GM21619 (cell line): ENCODE data around the gene ZNF552.

Source experiments
- ATAC-seq: cut with Tn5 transposase; IDR thresholded peaks from one replicate; pipeline ENCODE4 v1.9.1; 2021; ENCODE audit not compliant: unreplicated experiment

ZNF552 gene

GRCh38 chr19:57779220-57779845 lies 35.4 kb downstream of the ZNF552 start:
- no peak for ATAC-seq

GRCh38 chr19:57778336-57778735 lies 36.4 kb downstream of the ZNF552 start:
- no peak for ATAC-seq

- no peak for ATAC-seq
Observed at GRCh38 chr19:57776764-57777296, 37.9 kb downstream of the ZNF552 start.

DNA sequence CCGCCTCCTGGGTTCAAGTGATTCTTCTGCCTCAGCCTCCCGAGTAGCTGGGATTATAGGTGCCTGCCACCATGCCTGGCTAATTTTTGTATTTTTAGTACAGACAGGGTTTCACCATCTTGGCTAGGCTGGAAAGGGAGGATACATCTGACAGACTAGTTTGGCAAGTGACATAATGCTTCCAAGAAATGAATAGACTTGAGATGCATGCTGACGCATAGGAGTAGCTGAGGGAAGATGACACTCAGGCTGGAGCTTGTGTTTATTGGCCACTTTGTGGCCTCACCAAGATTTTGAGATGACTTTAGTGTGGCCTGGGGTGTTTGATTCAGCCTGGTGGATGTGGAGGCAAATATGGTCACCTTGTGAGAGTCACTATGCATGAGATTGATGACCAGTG lies 41.2 kb downstream of the ZNF552 start:
- no peak for ATAC-seq

GRCh38 chr19:57771417-57771816 lies 43.3 kb downstream of the ZNF552 start:
- no peak for ATAC-seq

DNA sequence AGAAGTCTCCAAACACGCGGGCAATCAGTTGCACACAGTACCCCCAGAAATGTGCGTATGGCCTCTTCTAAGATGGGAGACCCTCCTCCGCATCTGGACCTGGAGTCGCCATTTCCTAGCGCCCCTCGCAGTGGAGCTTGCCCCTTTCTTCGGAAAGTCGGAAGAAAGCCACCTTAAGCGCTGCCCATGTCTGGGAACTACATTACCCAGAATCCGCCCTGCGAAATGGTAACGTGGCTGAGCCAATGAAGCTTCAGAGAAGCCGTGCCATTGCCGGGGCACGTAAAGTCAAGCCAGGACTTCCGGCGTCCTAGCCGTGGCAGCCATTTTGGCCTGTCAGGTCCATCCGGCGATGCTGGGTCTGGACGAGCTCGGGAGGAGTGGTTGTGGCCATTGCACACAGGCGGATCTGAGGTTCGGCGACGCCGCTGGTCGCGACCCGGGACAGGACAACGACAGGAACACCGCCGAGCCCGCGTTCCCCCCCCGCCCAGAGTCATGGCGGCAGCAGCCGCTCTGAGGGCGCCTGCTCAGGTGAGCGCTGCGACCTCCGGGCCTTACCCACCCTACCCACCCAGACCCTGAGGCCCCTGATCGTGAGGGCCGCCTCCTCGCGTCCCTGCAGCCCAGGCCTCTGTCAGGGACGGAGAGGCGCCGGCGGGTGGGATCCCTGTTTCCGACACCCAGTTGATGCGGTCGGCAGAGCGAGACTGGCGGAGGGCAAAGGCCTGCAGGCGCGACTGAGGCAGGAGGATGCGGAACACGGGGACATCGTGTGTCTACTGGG lies 45.2 kb downstream of the ZNF552 start, which contains the start of gene ZNF586:
Gene ZNF586 (plus strand): TSS at position 332 of the 787 bp plus-strand sequence. CDS start 167 bp downstream, at position 499.
- ATAC-seq: peak; percentile 99

- ATAC-seq: no peak
Observed at GRCh38 chr19:57759096-57759495, 55.6 kb downstream of the ZNF552 start.

- no peak for ATAC-seq
Observed at GRCh38 chr19:57757941-57758340, 56.8 kb downstream of the ZNF552 start.
